Measurements from ENCODE around the gene RAD51AP1. TPM values are rescaled to one million over a fixed set of nuclear protein-coding genes. Genes with fewer than 3 reads are reported as not detected.

RAD51AP1 gene
- total and polyA plus RNA-seq, 10 donors: 3.6 to 10.9 (median 5.1) TPM

DNA sequence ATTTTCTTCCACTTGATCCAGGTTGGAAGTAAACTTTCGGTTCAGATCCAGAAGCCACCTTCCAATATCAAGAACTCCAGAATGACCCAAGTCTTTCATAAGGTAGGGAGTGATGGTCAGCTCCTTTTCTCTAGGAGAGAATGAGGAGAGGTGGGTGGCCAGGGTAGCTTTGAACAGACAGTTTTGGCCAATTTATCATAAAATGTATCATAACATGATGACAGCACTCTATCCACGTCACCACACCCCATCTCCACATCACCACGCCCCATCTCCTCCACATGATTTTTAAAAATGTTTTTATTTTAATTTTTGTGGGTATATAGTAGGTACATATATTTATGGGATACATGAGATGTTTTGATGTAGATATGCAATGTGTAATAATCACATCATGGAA is 50.2 kb downstream of the RAD51AP1 start:
- H3K27me3 ChIP-seq (replicated peaks in 1 of 7): no peaks in the 10 kb centered on the region
- no peaks in the 10 kb centered on the region for H3K9me3 ChIP-seq
- TF ChIP-seq, protein P1, sequence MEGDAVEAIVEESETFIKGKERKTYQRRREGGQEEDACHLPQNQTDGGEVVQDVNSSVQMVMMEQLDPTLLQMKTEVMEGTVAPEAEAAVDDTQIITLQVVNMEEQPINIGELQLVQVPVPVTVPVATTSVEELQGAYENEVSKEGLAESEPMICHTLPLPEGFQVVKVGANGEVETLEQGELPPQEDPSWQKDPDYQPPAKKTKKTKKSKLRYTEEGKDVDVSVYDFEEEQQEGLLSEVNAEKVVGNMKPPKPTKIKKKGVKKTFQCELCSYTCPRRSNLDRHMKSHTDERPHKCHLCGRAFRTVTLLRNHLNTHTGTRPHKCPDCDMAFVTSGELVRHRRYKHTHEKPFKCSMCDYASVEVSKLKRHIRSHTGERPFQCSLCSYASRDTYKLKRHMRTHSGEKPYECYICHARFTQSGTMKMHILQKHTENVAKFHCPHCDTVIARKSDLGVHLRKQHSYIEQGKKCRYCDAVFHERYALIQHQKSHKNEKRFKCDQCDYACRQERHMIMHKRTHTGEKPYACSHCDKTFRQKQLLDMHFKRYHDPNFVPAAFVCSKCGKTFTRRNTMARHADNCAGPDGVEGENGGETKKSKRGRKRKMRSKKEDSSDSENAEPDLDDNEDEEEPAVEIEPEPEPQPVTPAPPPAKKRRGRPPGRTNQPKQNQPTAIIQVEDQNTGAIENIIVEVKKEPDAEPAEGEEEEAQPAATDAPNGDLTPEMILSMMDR (IDR thresholded peaks at IDR 0.05 in 8 of 11, conservative IDR thresholded peaks at IDR 0.05 in 3 of 11): no peak
- TF ChIP-seq POLR2A (IDR thresholded peaks at IDR 0.05) (no peak), POLR2AphosphoS5 (IDR thresholded peaks at IDR 0.05) (no peak)
- H3K27ac ChIP-seq: no peak overlapping the region
- intact Hi-C loops (cut with DNase I; ENCODE audit: low total_unique reads): no loop called here
- H3K36me3 ChIP-seq: peaks cover 0 to 10% (median 0%) of the 10 kb centered on the region in 6 donors
- no peak overlapping the region for H3K4me3 ChIP-seq
- no peaks in the 10 kb centered on the region for H3K4me1 ChIP-seq
- 92 to 99% (median 95%) methylated on average over 3 of the region's 3 CpGs for WGBS, 5 donors
- no peak for DNase-seq

DNA sequence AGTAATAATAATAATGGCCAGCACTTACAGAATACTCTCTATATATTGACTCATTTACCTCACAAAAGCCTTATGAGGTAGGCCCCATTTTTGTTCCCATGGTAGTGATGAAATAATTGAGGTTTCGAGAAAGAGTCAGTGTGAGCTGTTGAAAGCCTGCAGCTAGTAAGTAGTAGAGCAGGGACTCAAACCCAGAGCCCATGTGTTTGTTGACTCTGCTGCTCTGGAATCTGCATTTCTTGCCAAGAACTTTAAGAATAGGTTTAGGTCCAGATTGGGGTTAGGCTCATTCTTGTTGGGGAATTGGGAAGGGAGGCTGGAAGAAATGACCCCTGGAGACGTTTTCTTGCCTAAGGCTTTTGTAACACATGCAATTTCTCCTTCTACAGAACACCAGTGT is 51.3 kb downstream of the RAD51AP1 start:
- Histone ChIP-seq H3K27ac (peak overlapping the region in 2 of 8 donors; percentile 22 to 50), H3K4me1 (no peaks in the 10 kb centered on the region), H3K27me3 (replicated peaks in 1 of 7) (no peaks in the 10 kb centered on the region), H3K4me3 (no peak overlapping the region), H3K9me3 (no peaks in the 10 kb centered on the region), H3K36me3 (peaks cover 0 to 17% (median 0%) of the 10 kb centered on the region in 6 donors)
- intact Hi-C loops (cut with DNase I; ENCODE audit: low total_unique reads): no loop called here
- 30 to 80% (median 71%) methylated on average over 2 of the region's 2 CpGs for WGBS, 5 donors
- TF ChIP-seq POLR2A (IDR thresholded peaks at IDR 0.05) (no peak), POLR2AphosphoS5 (IDR thresholded peaks at IDR 0.05) (no peak)
- TF ChIP-seq, protein P1 (IDR thresholded peaks at IDR 0.05 in 8 of 11, conservative IDR thresholded peaks at IDR 0.05 in 3 of 11): no peak
- DNase-seq: no peak

DNA sequence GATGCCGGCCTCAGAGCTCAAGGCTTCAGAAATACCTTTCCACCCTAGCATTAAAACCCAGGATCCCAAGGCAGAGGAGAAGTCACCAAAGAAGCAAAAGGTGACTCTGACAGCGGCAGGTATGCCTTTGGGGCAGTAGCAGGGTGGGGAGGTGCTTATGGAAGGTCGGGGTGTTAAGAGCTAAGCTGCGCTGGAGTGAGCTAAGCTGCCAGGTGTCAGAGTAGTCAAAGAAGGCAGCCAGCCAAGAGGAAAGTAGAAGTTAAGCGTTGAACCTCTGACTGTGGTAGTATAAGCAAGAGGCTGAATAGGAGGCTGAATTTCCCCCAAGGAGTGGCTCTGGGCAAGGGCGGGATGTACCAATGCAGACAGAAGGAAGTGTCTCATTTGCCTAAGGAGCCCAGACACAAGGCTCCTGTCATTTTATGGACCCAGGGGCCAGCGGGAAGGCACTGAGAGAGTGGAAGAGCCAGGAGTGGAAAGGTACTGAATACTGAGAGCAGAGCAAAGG is 52.5 kb downstream of the RAD51AP1 start:
- TF ChIP-seq, protein P1 (IDR thresholded peaks at IDR 0.05 in 8 of 11, conservative IDR thresholded peaks at IDR 0.05 in 3 of 11): no peak
- TF ChIP-seq POLR2AphosphoS5 (IDR thresholded peaks at IDR 0.05) (no peak), POLR2A (IDR thresholded peaks at IDR 0.05) (no peak)
- H3K4me3 ChIP-seq: no peak overlapping the region
- DNase-seq: no peak
- H3K4me1 ChIP-seq: no peaks in the 10 kb centered on the region
- no peaks in the 10 kb centered on the region for H3K9me3 ChIP-seq
- H3K27me3 ChIP-seq (replicated peaks in 1 of 7): no peaks in the 10 kb centered on the region
- WGBS, 5 donors: 79 to 88% (median 81%) methylated on average over 7 of the region's 7 CpGs
- intact Hi-C loops (cut with DNase I; ENCODE audit: low total_unique reads): no loop called here
- peaks cover 0 to 24% (median 0%) of the 10 kb centered on the region in 6 donors for H3K36me3 ChIP-seq
- H3K27ac ChIP-seq: peak overlapping the region in 1 of 8 donors; percentile 22

DNA sequence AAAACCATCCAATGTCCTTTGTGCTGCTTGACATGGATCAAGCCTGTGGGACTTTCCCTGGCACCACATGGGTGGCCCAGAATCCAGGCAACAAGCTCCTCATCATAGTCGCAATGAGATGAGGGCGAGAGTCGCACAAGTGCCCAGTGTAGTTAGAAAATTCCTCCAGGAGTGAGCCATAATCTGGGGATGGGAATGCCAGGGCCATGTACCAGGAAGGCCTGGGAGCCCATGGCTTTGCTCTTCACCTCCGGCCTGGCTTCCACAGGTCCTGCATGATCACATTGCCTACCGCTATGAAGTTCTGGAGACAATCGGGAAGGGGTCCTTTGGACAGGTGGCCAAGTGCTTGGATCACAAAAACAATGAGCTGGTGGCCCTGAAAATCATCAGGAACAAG is 57.2 kb downstream of the RAD51AP1 start:
- Histone ChIP-seq H3K4me3 (no peak overlapping the region), H3K27ac (no peak overlapping the region), H3K4me1 (no peaks in the 10 kb centered on the region), H3K9me3 (no peaks in the 10 kb centered on the region), H3K36me3 (peaks cover 0 to 35% (median 0%) of the 10 kb centered on the region in 6 donors), H3K27me3 (replicated peaks in 1 of 7) (no peaks in the 10 kb centered on the region)
- 94 to 99% (median 97%) methylated on average over 6 of the region's 6 CpGs for WGBS, 5 donors
- intact Hi-C loops (cut with DNase I; ENCODE audit: low total_unique reads): no loop called here
- no peak for DNase-seq
- TF ChIP-seq POLR2A (IDR thresholded peaks at IDR 0.05): no peak
